Activated CD8-positive, alpha-beta T cell treated with anti-CD3 and anti-CD28 coated beads, Interleukin-2, amount 10 ng/mL, durations not matched to agents 7 days and 5 days (primary cell): ENCODE results near the gene TMEM86A. TPM values are rescaled to one million over a fixed set of nuclear protein-coding genes. Genes with fewer than 3 reads are reported as not detected.
A peak's percentile ranks its signal among the peaks of the same experiment; 100 is the strongest.

Experiments used
- ATAC-seq: fragments of 150-1000 bp; cut with Tn5 transposase; one replicate; pipeline ENCODE4 v1.10.0; 2021; ENCODE audit warnings: moderate library complexity
- CTCF ChIA-PET: fragments of 350-600 bp; sonication (Branson Sonifier 250); formaldehyde crosslinking; loops from one replicate; lab custom pipeline; 2021; ENCODE audit warnings: antibody characterized with exemption; lab: Charles Lee
- POLR2A ChIA-PET: fragments of 350-600 bp; sonication (Branson Sonifier 250); formaldehyde crosslinking; loops from one replicate; lab custom pipeline; 2021; ENCODE audit warnings: antibody characterized with exemption; lab: Charles Lee
- DNase-seq: peaks from one replicate; pipeline ENCODE4 v3.0.0-alpha.2; 2020
- H3K27ac Mint-ChIP-seq: one replicate; pipeline ENCODE4 v1.8.0; 2021; ENCODE audit warnings: mild to moderate bottlenecking, mixed read lengths
- H3K27me3 Mint-ChIP-seq: one replicate; pipeline ENCODE4 v1.8.0; 2021; ENCODE audit warnings: low read depth, mixed read lengths
- H3K36me3 Mint-ChIP-seq: one replicate; pipeline ENCODE4 v1.8.0; 2021; ENCODE audit warnings: low read depth, mixed read lengths
- H3K4me1 Mint-ChIP-seq: one replicate; pipeline ENCODE4 v1.8.0; 2021; ENCODE audit warnings: low read depth, mixed read lengths
- H3K4me3 Mint-ChIP-seq: one replicate; pipeline ENCODE4 v1.8.0; 2021; ENCODE audit warnings: mild to moderate bottlenecking, mixed read lengths
- H3K9me3 Mint-ChIP-seq: one replicate; pipeline ENCODE4 v1.8.0; 2022; ENCODE audit warnings: mixed read lengths; ENCODE audit not compliant: insufficient read depth
- total RNA-seq, 2 experiments: library from RNA; stranded (reverse); gene quantifications; one replicate each; pipeline ENCODE4 v1.2.3, GENCODE V29; 2021

Gene TMEM86A
- total RNA-seq, 2 experiments from 2014 or later: 0.26 to 0.52 TPM

DNA sequence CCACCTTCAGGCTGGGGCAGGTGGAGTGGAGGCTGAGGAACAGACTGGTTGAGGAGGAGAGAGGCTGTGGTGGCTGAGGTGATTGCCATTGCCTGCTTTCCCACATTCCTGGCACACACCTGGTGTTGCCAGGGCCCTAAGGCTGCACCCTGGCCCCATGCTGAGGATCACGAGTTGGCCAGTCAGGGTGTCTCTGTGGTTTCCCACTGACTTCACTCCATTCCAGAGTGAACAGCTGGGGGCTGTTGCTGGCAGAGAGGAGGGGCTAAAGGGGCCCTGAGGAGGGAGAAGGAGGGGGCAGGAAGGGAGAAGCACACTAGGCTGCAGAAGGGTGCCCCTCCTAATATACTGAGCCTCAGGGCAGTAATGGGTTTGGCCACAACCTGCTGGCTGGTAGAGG is 1.8 kb downstream of the TMEM86A start:
- ChIA-PET POLR2A (no interaction called here), CTCF (no interaction called here)
- Mint-ChIP-seq H3K27ac (no peak overlapping the region), H3K36me3 (no peaks in the 10 kb centered on the region), H3K27me3 (peaks cover 23% of the 10 kb centered on the region), H3K4me1 (peaks cover 15% of the 10 kb centered on the region), H3K9me3 (no peaks in the 10 kb centered on the region), H3K4me3 (peak overlapping the region; percentile 27)
- ATAC-seq: no peak
- no peak for DNase-seq

DNA sequence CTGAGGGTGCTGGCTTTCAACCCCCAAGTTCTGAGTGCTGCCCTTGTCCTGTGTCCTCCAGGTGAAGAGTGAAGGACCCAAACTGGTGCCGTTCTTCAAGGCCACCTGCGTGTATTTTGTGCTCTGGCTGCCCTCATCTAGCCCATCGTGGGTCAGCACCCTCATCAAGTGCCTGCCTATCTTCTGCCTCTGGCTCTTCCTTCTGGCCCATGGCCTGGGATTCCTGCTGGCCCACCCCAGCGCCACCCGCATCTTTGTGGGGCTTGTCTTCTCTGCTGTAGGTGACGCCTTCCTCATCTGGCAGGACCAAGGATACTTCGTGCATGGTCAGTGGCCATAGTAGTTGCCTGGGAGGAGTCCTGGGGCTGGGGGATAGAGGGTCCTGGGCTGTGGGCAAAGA is 2.3 kb downstream of the TMEM86A start:
- Mint-ChIP-seq H3K27ac (no peak overlapping the region), H3K4me3 (no peak overlapping the region), H3K9me3 (no peaks in the 10 kb centered on the region), H3K27me3 (peaks cover 26% of the 10 kb centered on the region), H3K36me3 (no peaks in the 10 kb centered on the region), H3K4me1 (peaks cover 18% of the 10 kb centered on the region)
- no peak for ATAC-seq
- DNase-seq: no peak
- CTCF ChIA-PET: no interaction called here
- POLR2A ChIA-PET: no interaction called here

DNA sequence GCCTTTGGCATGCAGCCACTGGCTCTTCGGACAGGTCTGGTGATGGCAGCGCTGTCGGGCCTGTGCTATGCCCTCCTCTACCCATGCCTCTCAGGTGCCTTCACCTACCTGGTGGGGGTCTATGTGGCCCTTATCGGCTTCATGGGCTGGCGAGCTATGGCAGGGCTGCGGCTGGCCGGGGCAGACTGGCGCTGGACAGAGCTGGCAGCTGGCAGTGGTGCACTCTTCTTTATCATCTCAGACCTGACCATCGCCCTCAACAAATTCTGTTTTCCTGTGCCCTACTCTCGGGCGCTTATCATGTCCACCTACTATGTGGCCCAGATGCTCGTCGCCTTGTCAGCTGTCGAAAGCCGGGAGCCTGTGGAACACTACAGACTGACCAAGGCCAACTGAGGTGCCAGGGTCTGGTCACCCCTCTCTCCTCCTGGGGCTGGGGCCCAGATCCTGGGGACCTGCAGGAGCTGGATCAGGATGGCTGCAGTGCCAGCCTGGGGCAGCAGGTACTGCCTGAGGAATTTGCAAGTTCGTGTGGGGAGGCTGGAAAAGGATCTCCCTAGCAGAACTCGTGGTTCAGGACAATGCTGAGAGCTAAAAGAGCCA is 3.1 kb downstream of the TMEM86A start:
- no peaks in the 10 kb centered on the region for H3K36me3 Mint-ChIP-seq
- POLR2A ChIA-PET: no interaction called here
- no peak overlapping the region for H3K4me3 Mint-ChIP-seq
- H3K4me1 Mint-ChIP-seq: peaks cover 23% of the 10 kb centered on the region
- ATAC-seq (no peak), DNase-seq (no peak)
- no peaks in the 10 kb centered on the region for H3K9me3 Mint-ChIP-seq
- no peak overlapping the region for H3K27ac Mint-ChIP-seq
- CTCF ChIA-PET: interaction anchor here (5.4 kb wide), 1 partner anchor 20 kb away, joined by 35 read pairs; no protein-coding TSS in a partner anchor
- peaks cover 31% of the 10 kb centered on the region for H3K27me3 Mint-ChIP-seq

DNA sequence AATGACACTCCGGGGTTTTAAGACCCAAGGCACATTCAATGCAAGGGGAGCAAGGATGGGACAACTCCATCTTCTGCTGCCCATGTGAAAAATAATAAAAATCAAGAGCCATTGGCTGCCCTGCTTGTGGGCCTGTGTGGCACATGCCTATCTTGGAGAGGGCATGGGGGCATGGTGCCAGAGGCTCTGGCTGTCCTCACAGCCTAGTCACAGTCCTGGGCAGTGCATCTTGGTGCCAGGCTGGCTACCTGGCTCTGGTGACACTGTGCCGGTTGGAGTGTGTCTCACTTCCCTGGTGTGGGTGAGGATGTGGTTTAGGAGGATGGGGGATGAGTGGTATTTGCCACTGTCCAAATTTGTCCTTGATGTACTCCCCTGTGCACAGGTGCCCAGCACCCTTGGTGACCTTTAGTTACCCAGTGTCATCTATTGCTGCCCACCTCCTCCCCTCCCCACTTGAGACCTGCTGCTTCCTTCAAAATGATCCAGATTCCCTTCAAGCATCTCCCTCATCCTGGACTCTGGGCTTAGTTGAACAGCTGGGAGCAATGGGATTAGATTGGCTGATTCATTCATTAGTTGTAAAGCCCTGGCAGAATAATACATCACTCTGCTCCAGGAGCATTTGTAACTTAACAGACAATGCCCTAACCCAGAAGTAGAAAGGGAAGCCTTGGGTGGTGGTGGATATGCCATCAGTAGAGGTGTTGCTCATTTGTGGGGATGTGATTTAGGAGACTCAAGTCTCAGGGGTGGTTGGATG is 4.6 kb downstream of the TMEM86A start:
- DNase-seq (no peak), ATAC-seq (no peak)
- Mint-ChIP-seq H3K27me3 (peaks cover 37% of the 10 kb centered on the region), H3K9me3 (no peaks in the 10 kb centered on the region), H3K4me3 (no peak overlapping the region), H3K4me1 (peaks cover 22% of the 10 kb centered on the region), H3K36me3 (no peaks in the 10 kb centered on the region), H3K27ac (no peak overlapping the region)
- ChIA-PET CTCF (interaction anchor here (1.2 to 5.4 kb wide), 2 partner anchors 19 to 28 kb away, joined by 3 to 35 read pairs; no protein-coding TSS in a partner anchor), POLR2A (no interaction called here)

DNA sequence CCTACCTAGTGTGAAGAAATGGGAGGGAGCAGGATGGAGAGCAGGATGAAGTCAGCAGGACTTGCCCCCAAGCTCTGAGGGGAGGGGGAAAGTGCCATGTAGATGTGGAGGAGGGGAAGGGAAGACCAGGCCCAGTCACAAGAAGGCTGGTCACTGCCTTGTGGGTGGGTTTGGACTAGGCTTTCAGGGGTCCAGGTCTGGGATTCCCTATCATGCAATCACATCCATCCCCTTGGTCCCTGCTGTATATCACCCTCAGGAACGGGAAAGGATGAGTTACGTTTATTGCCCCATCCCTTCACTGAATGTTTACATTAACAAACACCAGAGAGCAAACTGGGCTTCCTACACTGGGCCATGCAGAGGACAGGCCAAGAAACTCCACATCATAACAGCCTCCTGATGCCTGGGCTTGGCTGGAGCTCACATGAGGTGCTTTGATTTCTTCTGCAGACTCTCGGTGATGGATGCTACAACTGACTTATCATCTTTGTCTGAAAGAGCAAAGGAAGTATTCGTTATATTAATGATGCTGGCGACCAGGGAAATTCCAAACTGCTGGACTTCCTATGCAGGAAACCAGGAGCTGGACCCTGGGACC is 5.6 kb downstream of the TMEM86A start:
- DNase-seq (no peak), ATAC-seq (no peak)
- CTCF ChIA-PET: interaction anchor here (1.2 to 5.4 kb wide), 2 partner anchors 18 to 27 kb away, joined by 3 to 35 read pairs; no protein-coding TSS in a partner anchor
- Mint-ChIP-seq H3K9me3 (no peaks in the 10 kb centered on the region), H3K27me3 (peaks cover 37% of the 10 kb centered on the region), H3K4me3 (no peak overlapping the region), H3K27ac (no peak overlapping the region), H3K36me3 (no peaks in the 10 kb centered on the region), H3K4me1 (peaks cover 19% of the 10 kb centered on the region)
- POLR2A ChIA-PET: no interaction called here

DNA sequence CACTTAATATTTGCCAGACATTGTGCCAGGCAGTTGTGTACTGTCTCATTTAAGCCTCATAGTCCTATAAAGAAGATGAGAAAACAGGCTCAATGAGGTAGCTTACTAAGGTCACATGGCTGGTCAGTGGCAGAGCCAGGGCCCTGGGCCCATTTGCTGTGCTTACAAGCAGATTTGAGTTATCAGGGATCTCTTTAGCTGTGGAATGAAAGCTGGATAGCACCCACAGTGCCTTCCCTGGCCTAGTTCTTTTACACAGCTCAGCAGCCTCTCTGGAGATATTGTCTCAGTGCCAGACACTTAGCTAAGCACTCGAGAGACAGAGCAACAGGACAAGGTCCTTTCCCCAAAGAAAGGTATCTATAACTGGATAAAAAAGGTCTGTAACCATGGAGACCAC is 6.1 kb downstream of the TMEM86A start:
- Mint-ChIP-seq H3K36me3 (no peaks in the 10 kb centered on the region), H3K4me3 (no peak overlapping the region), H3K27ac (no peak overlapping the region), H3K4me1 (peaks cover 16% of the 10 kb centered on the region), H3K27me3 (peaks cover 33% of the 10 kb centered on the region), H3K9me3 (no peaks in the 10 kb centered on the region)
- no peak for ATAC-seq
- POLR2A ChIA-PET: no interaction called here
- CTCF ChIA-PET: interaction anchor here (1.7 to 5.4 kb wide), 2 partner anchors 18 to 59 kb away, joined by 6 to 35 read pairs; no protein-coding TSS in a partner anchor
- no peak for DNase-seq

DNA sequence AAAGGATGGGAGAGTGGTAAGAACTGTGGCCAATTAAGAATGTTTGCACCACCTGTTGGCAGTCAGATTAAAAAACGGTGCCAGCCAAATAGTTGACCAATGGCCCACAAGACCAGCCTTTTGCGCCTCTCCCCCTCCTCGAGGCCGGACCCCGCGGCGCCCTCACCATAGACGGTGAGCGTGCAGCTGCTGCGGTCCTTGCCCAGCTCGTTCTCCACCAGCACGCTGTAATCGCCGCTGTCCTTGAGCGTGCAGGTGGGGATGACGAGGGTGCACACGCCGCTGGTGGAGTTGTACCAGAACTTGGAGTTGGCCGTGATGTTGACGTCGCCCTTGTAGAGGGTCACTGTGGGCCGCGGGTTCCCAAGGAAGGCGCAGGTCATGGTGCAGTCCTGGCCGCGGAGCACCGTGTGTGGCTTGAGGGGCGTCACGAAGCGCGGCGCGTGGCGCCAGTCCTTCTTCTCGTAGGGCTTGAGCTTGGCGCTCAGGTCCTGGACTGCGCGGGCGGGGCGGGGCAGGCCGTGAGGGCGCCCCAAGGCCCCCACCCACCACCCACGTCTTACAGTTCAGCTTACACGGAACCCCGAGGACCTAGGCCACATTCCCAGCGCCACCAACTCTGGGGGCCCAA is 7.2 kb downstream of the TMEM86A start:
- Mint-ChIP-seq H3K27ac (no peak overlapping the region), H3K4me1 (peaks cover 16% of the 10 kb centered on the region), H3K27me3 (peaks cover 32% of the 10 kb centered on the region), H3K4me3 (no peak overlapping the region), H3K9me3 (no peaks in the 10 kb centered on the region), H3K36me3 (no peaks in the 10 kb centered on the region)
- ChIA-PET POLR2A (interaction anchor here (0.6 to 0.8 kb wide), 2 partner anchors 11 to 72 kb away, joined by 3 read pairs; partner anchors contain the start of gene SPTY2D1), CTCF (interaction anchor here (1.7 to 5.4 kb wide), 2 partner anchors 16 to 58 kb away, joined by 6 to 35 read pairs; no protein-coding TSS in a partner anchor)
- DNase-seq: no peak
- ATAC-seq: peak; percentile 25

DNA sequence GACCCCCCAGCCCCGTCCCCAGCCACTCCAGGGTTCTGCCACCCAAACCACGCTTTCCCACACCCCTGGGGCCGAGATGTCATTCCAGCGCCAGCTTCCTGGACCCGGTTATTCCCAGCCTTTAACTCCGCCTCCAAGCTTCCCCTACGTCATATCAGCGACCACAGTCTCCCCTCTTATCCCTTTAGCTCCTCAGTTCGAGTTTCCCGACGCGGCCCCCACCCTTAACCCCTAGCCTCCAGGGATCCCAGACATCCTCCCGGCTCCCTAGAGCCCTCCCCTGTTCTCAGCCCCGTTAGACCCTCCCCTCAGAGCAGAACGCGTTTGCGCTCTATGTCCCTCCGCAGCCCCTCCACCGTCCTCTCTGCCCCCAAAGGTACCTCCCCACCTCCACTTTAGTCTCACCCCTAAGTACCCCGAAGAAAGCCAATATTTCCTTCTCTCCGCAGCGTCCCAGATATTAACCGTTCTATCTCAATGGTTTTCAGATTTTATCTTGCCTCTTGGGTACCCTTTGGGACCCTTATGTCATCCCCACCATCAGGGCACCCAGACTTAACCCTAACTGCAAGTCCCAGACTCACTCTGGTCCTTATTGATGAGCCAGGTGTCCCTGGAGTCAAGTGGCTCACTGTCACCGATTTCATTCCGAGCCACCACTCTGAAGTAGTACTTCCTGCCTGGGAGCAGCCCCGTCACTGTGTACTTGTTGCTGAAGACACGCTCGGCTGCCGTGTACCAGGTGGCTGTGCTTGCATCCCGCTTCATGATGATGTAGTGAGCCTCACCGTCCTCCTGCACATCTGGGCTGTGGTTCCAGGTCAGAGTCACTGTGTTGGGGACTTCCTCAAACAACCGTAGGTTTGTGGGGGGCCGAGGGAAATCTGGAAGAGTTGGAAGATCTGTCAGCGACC is 8.0 kb downstream of the TMEM86A start:
- DNase-seq: peak; percentile 49
- Mint-ChIP-seq H3K36me3 (no peaks in the 10 kb centered on the region), H3K27me3 (peaks cover 32% of the 10 kb centered on the region), H3K4me1 (peaks cover 16% of the 10 kb centered on the region), H3K9me3 (no peaks in the 10 kb centered on the region), H3K4me3 (peak overlapping the region; percentile 67), H3K27ac (no peak overlapping the region)
- CTCF ChIA-PET: interaction anchor here (1.7 to 5.4 kb wide), 2 partner anchors 16 to 57 kb away, joined by 6 to 35 read pairs; no protein-coding TSS in a partner anchor
- POLR2A ChIA-PET: interaction anchor here (0.6 kb wide), 1 partner anchor 11 kb away, joined by 3 read pairs; no protein-coding TSS in a partner anchor
- peak; percentile 74 for ATAC-seq

DNA sequence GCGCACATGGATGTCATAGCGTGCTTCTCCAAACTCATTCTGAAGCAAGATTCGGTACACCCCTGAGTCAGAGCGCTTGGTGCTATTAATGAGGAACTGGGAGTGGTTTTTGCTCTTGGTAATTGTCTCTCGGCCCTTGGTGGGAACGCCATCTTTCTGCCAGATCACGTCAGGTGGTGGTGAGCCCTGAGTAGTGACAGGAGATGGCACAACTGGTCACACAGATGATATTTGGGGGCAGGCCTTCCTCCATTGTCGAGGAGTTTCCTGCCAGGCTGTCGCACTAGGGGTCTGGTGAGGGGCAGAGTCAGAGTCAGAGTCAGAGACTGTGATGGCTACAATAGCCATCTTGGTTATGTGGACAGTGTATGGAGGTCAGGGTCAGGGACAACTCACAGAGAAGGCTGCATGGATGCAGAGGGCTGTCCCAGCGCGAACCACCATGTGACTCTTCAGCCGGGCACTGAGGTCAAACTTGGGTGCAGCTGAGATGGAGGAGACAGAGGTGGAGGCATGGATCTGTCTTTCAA is 9.3 kb downstream of the TMEM86A start:
- Mint-ChIP-seq H3K4me1 (peaks cover 16% of the 10 kb centered on the region), H3K4me3 (no peak overlapping the region), H3K36me3 (no peaks in the 10 kb centered on the region), H3K27ac (no peak overlapping the region), H3K27me3 (peaks cover 32% of the 10 kb centered on the region), H3K9me3 (no peaks in the 10 kb centered on the region)
- POLR2A ChIA-PET: no interaction called here
- DNase-seq (no peak), ATAC-seq (no peak)
- CTCF ChIA-PET: no interaction called here

DNA sequence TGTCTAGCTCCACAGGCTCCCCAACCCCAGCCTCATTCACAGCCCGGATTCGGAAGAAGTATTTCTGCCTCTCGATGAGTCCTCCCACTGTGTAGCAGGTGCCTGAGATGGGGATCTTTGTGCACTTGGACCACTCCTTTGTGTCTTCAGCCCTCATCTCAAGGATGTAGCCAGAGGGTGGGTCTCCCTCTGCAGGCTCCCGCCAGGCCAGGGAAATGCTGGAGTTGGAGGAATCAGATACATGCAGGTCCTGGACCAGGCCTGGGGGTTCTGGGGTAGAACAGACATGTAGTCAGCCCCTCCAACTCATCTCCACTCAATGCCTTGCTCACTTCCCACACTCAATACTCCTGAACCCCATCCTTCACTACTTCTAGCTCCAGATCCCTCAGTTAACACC is 10.8 kb downstream of the TMEM86A start:
- Mint-ChIP-seq H3K4me1 (peaks cover 16% of the 10 kb centered on the region), H3K4me3 (no peak overlapping the region), H3K27me3 (peaks cover 32% of the 10 kb centered on the region), H3K27ac (no peak overlapping the region), H3K36me3 (no peaks in the 10 kb centered on the region), H3K9me3 (no peaks in the 10 kb centered on the region)
- DNase-seq: no peak
- POLR2A ChIA-PET: no interaction called here
- no peak for ATAC-seq
- CTCF ChIA-PET: interaction anchor here (1.4 kb wide), 1 partner anchor 13 kb away, joined by 4 read pairs; no protein-coding TSS in a partner anchor
